SKM-1 (cell line): ENCODE data around the gene WDFY3.
"Not testable (repeated sequence)": the region's sequence is repeated elsewhere in the genome, so short reads cannot be mapped to it uniquely, and the experiment has no call there.

Experiments used
- DNase-seq: peaks from one replicate; lab custom pipeline; 2025; ENCODE audit not compliant: unreplicated experiment; lab: John Stamatoyannopoulos, UW

WDFY3 gene

DNA sequence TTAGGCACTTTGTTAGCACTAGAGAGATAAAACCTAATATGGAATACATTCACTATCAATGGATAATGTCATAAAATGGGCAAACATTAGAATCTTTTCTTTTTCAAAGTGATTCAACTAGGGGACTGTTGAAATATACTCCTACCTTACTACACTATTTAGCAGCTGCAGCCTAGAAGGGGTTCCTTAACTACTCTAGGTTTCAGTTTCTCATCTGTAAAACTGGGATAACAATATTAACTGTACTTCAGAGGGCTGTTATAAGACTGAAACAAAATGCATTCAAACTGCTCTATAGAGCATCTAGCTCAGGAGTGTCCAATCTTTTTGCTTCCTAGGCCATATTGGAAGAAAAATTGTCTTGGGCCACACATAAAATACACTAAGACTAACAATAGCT is 236.1 kb downstream of the WDFY3 start:
- DNase-seq = no peak

- DNase-seq = no peak
Measured at GRCh38 chr4:84727491-84727890, 239.0 kb downstream of the WDFY3 start.

GRCh38 chr4:84726356-84726755 is 240.1 kb downstream of the WDFY3 start:
- no peak for DNase-seq

DNA sequence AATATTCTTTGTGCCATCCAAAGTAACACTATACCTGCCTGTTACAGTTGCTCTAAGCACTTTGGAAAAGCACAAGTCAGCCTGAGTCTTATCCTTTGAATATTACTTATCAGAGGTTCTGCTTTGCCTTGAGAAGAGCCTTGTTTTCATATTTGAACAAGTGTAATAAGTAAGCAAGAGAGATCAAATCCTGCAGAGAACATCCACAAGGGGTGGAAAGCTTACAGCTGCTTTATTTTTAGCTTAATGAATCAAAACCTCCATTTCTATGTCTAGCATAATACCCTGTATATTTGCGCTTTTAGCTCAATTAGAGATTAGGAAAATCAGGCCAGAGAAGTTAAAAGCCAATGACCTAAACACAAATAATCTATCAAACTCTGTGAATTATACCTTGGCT is 243.8 kb downstream of the WDFY3 start:
- no peak for DNase-seq

- DNase-seq = no peak
Measured at GRCh38 chr4:84719115-84719514, 247.4 kb downstream of the WDFY3 start.

GRCh38 chr4:84718699-84719098 is 247.8 kb downstream of the WDFY3 start:
- DNase-seq = no peak

DNA sequence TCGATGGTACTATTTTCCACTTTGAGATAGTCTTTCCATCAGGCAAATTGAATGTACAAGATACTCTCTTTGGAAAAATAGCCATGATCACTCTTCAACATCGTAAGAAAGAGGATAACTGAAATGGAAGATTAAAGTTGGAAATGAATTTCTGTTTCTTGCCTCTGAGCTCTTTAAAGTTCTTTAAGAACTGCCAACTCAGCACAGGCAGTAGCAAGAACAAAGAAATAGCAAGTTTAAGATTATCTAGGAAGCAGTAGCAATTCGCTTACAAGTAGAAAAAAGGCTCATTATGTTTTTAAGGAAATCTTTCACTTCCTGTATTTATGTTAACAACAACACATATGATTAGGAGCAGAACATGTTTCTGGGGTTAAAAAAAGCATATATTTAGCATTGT is 255.9 kb downstream of the WDFY3 start:
- DNase-seq = no peak

- no peak for DNase-seq
Measured at GRCh38 chr4:84708406-84709135, 257.9 kb downstream of the WDFY3 start.

DNA sequence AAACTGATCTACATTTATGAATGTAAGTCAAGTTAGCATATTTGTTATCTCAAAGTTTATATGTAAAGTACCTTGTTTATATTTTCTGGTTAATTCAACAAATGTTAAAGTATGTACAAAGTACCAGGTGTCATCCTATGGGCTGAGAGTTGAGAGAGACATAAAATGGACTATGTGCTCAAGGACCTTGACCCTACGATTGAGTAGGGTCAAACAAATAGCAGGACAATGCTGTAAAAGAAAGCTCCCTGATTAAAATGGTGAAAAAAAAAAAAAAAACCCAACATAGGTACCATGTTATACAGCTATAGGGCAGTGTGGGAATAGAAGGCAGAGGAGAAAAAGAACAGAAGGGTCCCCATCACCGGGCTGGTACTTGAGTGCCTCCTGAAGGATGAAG is 260.2 kb downstream of the WDFY3 start:
- no peak for DNase-seq

- DNase-seq = no peak
Measured at GRCh38 chr4:84699001-84699671, 267.4 kb downstream of the WDFY3 start.

DNA sequence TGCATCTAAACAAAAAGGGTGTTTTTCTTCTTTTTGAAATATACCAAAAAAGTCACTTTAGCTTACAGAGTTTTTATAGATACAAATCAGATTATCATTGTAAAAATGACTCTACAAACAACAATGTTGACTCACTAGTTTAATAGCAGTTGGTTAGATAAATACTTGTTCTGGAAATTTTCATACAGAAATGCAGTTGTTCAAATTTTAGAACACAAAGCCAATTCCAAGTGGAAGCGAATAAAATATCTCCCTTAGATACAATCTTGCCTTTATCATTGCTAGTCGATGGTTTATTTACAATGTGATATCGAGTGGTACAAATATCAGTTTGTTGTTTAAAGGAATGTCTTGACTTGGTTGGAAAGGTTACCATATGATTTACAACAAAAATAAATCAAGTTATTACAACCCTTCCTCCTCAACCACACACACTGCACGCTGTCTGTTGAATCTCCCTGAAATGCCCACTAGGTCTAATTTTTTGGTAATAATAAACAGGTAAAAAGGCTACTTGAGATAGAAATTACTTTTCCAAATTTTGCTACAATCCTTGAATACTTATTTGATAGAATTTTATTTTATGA is 268.8 kb downstream of the WDFY3 start:
- DNase-seq = no peak

DNA sequence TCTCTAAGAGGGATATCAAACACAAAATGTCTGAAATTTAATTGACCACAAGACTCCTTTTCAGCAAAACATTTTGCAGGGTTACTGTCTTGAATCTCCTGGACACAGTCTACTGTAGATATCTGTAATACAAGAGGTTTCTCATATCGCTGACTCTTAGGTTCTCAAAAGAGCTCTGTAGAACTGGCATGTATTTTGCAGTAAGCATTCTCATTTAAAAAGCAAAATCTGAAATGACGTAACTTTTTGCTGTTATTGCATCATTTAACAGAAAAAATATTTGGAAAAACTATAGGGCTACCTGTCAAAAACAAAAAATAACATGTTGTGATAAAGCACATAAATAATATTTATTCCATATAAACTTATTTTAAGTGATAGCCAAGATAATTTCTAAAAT is 269.3 kb downstream of the WDFY3 start:
- DNase-seq = no peak

DNA sequence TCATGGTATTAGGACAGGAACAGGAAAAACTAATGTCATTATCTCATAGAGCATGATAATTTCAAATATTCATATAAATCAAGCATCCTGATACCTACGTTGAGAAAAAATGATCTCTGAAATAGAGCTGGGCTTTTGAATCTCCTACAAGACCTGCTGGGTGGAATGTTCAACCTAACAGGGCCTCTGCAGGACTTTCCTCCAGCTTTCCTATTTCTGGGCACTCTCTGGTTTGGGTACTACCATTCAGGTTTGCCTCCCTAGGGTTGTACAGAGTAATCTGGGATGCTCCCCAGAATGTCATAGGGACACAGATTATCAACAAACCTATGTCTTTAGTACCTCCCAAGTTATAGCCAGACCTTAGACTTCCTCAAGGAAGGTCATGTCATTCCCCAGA is 274.7 kb downstream of the WDFY3 start:
- no peak for DNase-seq

DNA sequence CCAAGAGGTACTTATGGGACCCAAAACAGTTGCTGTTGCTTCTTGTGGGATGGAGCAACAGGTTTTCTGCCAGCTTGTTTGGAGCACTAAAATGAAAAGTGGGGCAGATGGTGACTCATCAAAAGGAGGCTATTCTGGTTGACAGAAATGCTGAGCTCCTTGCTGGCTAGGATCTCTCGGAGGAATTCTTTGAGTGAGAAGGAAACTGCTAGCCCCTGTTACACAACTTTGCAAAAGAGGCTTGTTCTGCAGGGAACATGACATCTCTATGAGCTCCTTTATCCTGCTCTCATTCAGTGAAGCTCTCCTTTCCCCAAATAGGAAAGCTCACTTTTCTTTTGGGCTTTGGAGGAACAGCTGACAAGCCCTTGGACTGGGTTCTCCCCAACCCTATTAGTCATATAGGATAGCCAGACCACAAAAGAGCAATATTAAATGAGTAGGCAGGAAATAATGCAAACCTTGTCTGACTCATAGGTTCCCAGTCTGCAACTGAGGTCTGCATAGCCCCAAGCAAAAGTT is 275.3 kb downstream of the WDFY3 start:
- DNase-seq = no peak

GRCh38 chr4:84690481-84690880 is 276.0 kb downstream of the WDFY3 start:
- no peak for DNase-seq

GRCh38 chr4:84689197-84689596 is 277.3 kb downstream of the WDFY3 start:
- no peak for DNase-seq

GRCh38 chr4:84688605-84689004 is 277.9 kb downstream of the WDFY3 start:
- no peak for DNase-seq

DNA sequence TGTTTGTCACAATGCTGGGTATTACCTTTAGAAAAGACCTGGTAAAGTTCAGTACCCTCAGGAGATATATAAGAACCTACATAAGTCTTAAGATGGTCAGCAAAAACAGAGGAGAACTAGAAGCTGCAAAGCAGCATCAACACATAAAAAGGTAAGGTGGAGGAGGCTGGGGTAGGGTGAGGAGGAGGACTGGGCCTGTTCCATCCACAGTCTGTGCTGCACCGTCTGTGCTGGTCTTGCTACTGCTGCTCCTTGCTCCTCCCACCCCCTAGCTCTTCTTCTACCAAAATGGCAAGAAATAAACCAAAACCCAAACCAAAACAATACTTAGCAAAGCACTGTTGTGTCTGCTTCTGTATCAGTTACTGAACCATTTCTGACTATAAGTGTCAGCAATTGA is 281.4 kb downstream of the WDFY3 start:
- DNase-seq = no peak

GRCh38 chr4:84684361-84684760 is 282.1 kb downstream of the WDFY3 start:
- no peak for DNase-seq

GRCh38 chr4:84683064-84683850 is 283.2 kb downstream of the WDFY3 start:
- no peak for DNase-seq

DNA sequence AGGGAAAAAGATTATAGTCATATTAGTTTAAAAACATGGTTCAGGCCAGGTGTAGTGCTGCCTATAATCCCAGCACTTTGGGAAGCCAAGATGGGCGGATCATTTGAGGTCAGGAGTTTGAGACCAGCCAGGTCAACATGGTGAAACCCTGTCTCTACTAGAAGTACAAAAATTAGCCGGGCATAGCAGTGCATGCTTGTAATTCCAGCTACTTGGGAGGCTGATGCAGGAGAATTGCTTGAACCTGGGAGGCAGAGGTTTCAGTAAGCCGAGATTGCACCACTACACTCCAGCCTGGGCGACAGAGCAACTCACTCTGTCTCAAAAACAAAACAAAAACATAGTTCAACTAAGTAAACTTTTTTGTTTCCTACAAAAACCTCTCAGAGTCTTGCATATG is 283.8 kb downstream of the WDFY3 start:
- DNase-seq = not testable (repeated sequence)
